Measurements from ENCODE around the gene CLIC4.

DNA sequence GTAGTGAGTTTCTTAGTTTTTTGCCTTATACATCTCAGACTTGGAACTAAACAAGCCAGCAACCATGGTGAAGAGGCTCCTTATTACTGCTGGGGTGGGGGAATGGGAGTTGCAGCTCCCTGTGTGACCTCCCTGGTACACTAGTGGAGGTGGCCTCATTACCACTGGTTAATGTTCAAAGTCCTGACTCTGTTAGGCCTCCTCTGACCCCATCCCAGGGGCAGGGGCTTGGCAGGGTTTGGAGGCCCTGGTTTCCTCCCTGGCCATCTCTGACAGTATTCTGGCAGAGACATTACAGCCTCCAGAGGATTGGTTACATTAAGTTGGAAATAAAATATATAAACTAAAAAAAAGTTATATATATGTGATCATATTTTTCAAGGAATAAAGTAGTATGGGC lies 45.2 kb downstream of the CLIC4 start:
- TF ChIP-seq, protein P1, sequence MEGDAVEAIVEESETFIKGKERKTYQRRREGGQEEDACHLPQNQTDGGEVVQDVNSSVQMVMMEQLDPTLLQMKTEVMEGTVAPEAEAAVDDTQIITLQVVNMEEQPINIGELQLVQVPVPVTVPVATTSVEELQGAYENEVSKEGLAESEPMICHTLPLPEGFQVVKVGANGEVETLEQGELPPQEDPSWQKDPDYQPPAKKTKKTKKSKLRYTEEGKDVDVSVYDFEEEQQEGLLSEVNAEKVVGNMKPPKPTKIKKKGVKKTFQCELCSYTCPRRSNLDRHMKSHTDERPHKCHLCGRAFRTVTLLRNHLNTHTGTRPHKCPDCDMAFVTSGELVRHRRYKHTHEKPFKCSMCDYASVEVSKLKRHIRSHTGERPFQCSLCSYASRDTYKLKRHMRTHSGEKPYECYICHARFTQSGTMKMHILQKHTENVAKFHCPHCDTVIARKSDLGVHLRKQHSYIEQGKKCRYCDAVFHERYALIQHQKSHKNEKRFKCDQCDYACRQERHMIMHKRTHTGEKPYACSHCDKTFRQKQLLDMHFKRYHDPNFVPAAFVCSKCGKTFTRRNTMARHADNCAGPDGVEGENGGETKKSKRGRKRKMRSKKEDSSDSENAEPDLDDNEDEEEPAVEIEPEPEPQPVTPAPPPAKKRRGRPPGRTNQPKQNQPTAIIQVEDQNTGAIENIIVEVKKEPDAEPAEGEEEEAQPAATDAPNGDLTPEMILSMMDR (IDR thresholded peaks at IDR 0.05) = no peak
- TF ChIP-seq POLR2A (IDR thresholded peaks at IDR 0.05) (no peak), POLR2AphosphoS5 (IDR thresholded peaks at IDR 0.05) (no peak)
